ENCODE measurements around the gene TAP1.

- TF ChIP-seq CTCF (IDR thresholded peaks at IDR 0.05) (no peak), POLR2AphosphoS5 (IDR thresholded peaks at IDR 0.05; ENCODE audit: low read depth, low read length) (no peak), REST (IDR thresholded peaks at IDR 0.05; ENCODE audit: insufficient read depth in 1 of 2, low read depth in 2 of 2, low read length in 1 of 2) (no peak)
Measured at GRCh38 chr6:32840604-32841246, 12.8 kb downstream of the TAP1 start.

All from Panc1 (cell line).